Cardiac muscle cell (in vitro differentiated cells and primary cell): ENCODE data around the gene LAMA3. TPM values are rescaled to one million over a fixed set of nuclear protein-coding genes. Genes with fewer than 3 reads are reported as not detected.

ENCODE experiments used
- DNase-seq, 2 donors: peaks; one replicate each; pipeline versions ENCODE4 v3.0.0 to v3.0.0-alpha.2; 2010 to 2017; ENCODE audit warnings: low read depth in 1 of 2, low spot score in 1 of 2
- H3K27ac ChIP-seq: fragments of 200-600 bp; sonication (generic); 2 replicates; pipeline ENCODE4 v1.5.1; 2016
- H3K27me3 ChIP-seq: fragments of 200-600 bp; sonication (generic); 2 replicates; pipeline ENCODE4 v1.6.0; 2016; ENCODE audit warnings: control low read depth
- H3K36me3 ChIP-seq: fragments of 200-600 bp; sonication (generic); 2 replicates; pipeline ENCODE4 v1.5.1; 2016; ENCODE audit warnings: control low read depth
- H3K4me1 ChIP-seq: fragments of 200-600 bp; sonication (generic); 2 replicates; pipeline ENCODE4 v1.8.1; 2017; ENCODE audit warnings: low read depth, mild to moderate bottlenecking, mixed run types
- H3K4me3 ChIP-seq: fragments of 200-600 bp; sonication (generic); 2 replicates; pipeline ENCODE4 v1.5.1; 2016; ENCODE audit warnings: mild to moderate bottlenecking
- H3K9me3 ChIP-seq: fragments of 200-600 bp; sonication (generic); 2 replicates; pipeline ENCODE4 v1.5.1; 2017; ENCODE audit warnings: low read depth, mild to moderate bottlenecking, control low read depth
- CTCF ChIP-seq: IDR thresholded peaks from 2 replicates; pipeline ENCODE4 v1.5.1; 2012; ENCODE audit warnings: low read depth, mild to moderate bottlenecking, low read length
- polyA plus RNA-seq: library from polyadenylated mRNA; unstranded; fragments of >200 nt; fragmentation: Nextera tagmentation; extraction: Ambion mirVana; gene quantifications from 2 replicates; pipeline ENCODE4 v1.2.1, GENCODE V29; 2016
- total RNA-seq: library from RNA; depleted of rRNA; stranded (reverse); fragments of >200 nt; gene quantifications from 2 replicates; pipeline ENCODE4 v1.2.3, GENCODE V29; 2016

The LAMA3 gene
- total and polyA plus RNA-seq, 2 experiments from 2014 or later, result 0.18 TPM; not detected in 1

- H3K36me3 ChIP-seq, result no peaks in the 10 kb centered on the region
- no peak overlapping the region for H3K4me3 ChIP-seq
- H3K27me3 ChIP-seq, result no peaks in the 10 kb centered on the region
- no peak for TF ChIP-seq CTCF
- H3K9me3 ChIP-seq, result no peaks in the 10 kb centered on the region
- no peak overlapping the region for H3K27ac ChIP-seq
- no peaks in the 10 kb centered on the region for H3K4me1 ChIP-seq
- peak in 1 of 2 donors; percentile 11 for DNase-seq
Observed at GRCh38 chr18:23825496-23825895, 136.2 kb downstream of the LAMA3 start.

DNA sequence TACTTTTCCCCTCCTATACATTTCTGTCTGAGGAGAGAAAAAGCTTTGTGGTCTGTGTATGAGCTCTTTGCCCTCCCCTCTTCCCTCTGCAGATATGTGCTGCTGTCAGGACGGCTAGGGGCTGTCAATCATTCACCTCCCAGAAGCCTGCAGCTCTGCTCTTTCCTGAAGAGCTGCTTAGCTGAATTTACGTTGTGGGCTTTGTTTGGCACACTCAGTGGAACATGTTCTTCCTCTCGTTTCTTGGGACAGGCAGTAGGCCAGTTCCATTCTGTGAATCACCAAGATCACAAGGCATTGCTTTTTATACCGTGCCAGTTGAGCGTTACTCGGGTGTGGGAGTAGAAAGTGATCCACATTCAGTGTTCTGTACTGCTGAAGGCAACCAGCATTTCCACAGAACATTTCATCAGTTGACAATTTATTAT, 136.7 kb downstream of the LAMA3 start:
- DNase-seq, result peak; percentile 34 to 94
- TF ChIP-seq CTCF, result no peak
- no peaks in the 10 kb centered on the region for H3K36me3 ChIP-seq
- H3K4me3 ChIP-seq, result no peak overlapping the region
- H3K4me1 ChIP-seq, result no peaks in the 10 kb centered on the region
- H3K27ac ChIP-seq, result no peak overlapping the region
- H3K27me3 ChIP-seq, result no peaks in the 10 kb centered on the region
- no peaks in the 10 kb centered on the region for H3K9me3 ChIP-seq

- H3K4me3 ChIP-seq, result no peak overlapping the region
- TF ChIP-seq CTCF, result no peak
- H3K9me3 ChIP-seq, result no peaks in the 10 kb centered on the region
- H3K4me1 ChIP-seq, result no peaks in the 10 kb centered on the region
- no peaks in the 10 kb centered on the region for H3K27me3 ChIP-seq
- no peaks in the 10 kb centered on the region for H3K36me3 ChIP-seq
- no peak for DNase-seq
- H3K27ac ChIP-seq, result no peak overlapping the region
Observed at GRCh38 chr18:23826850-23827620, 137.8 kb downstream of the LAMA3 start.

- Histone ChIP-seq H3K27ac (no peak overlapping the region), H3K36me3 (no peaks in the 10 kb centered on the region), H3K9me3 (no peaks in the 10 kb centered on the region), H3K27me3 (no peaks in the 10 kb centered on the region), H3K4me1 (no peaks in the 10 kb centered on the region), H3K4me3 (no peak overlapping the region)
- DNase-seq, result no peak
- no peak for TF ChIP-seq CTCF
Observed at GRCh38 chr18:23827681-23828080, 138.4 kb downstream of the LAMA3 start.

- Histone ChIP-seq H3K36me3 (no peaks in the 10 kb centered on the region), H3K4me3 (no peak overlapping the region), H3K27me3 (no peaks in the 10 kb centered on the region), H3K9me3 (no peaks in the 10 kb centered on the region), H3K27ac (no peak overlapping the region), H3K4me1 (no peaks in the 10 kb centered on the region)
- DNase-seq, result peak in 1 of 2 donors; percentile 83
- TF ChIP-seq CTCF, result no peak
Observed at GRCh38 chr18:23828426-23828825, 139.2 kb downstream of the LAMA3 start.
